ENCODE measurements around the gene NOD2. TPM values are rescaled to one million over a fixed set of nuclear protein-coding genes. Genes with fewer than 3 reads are reported as not detected.
A peak's percentile ranks its signal among the peaks of the same experiment; 100 is the strongest.

NOD2 gene
- total and polyA plus RNA-seq, 2 of the 13 experiments (the other 11 are each of a cell fraction or from before 2014, with no cell fraction given): 0.27 to 0.81 TPM

GRCh38 chr16:50741781-50742575 is 48.6 kb downstream of the NOD2 start, which contains the start of gene CYLD (continued):
- TF ChIP-seq ZNF563 (CRISPR knock-in tag; IDR thresholded peaks at IDR 0.05) (peak; percentile 42; the same call in 1 of the 2 replicates), ZFP91 (CRISPR knock-in tag; IDR thresholded peaks at IDR 0.05; ENCODE audit: borderline replicate concordance) (peak; percentile 42; the same call in 1 of the 2 replicates), ZNF577 (CRISPR knock-in tag; IDR thresholded peaks at IDR 0.05; ENCODE audit: borderline replicate concordance, low read depth) (no peak), TOPORS (CRISPR knock-in tag; IDR thresholded peaks at IDR 0.05) (no peak), TBX2 (CRISPR knock-in tag; IDR thresholded peaks at IDR 0.05; ENCODE audit: borderline replicate concordance) (peak; percentile 75; the same call in 1 of the 2 replicates), ZNF784 (CRISPR knock-in tag; IDR thresholded peaks at IDR 0.05; ENCODE audit: borderline replicate concordance) (no peak), ZNF44 (CRISPR knock-in tag; IDR thresholded peaks at IDR 0.05) (no peak), SRY (CRISPR knock-in tag; IDR thresholded peaks at IDR 0.05) (no peak), TRIM24 (CRISPR knock-in tag; IDR thresholded peaks at IDR 0.05) (no peak), RORA (CRISPR knock-in tag; IDR thresholded peaks at IDR 0.05) (no peak), PAWR (CRISPR knock-in tag; IDR thresholded peaks at IDR 0.05; ENCODE audit: borderline replicate concordance) (no peak), SKI (IDR thresholded peaks at IDR 0.05; ENCODE audit: partially characterized antibody) (peak; percentile 10), NFYB (CRISPR knock-in tag; IDR thresholded peaks at IDR 0.05) (peak; percentile 98), ZNF253 (CRISPR knock-in tag; IDR thresholded peaks at IDR 0.05; ENCODE audit: borderline replicate concordance) (no peak), TSC22D2 (CRISPR knock-in tag; IDR thresholded peaks at IDR 0.05; ENCODE audit: borderline replicate concordance) (peak; percentile 39; the same call in 1 of the 2 replicates), ZNF414 (CRISPR knock-in tag; IDR thresholded peaks at IDR 0.05) (peak; percentile 66; the same call in 1 of the 2 replicates), MTA1 (CRISPR knock-in tag; IDR thresholded peaks at IDR 0.05; ENCODE audit: borderline replicate concordance) (no peak), ZNF652 (CRISPR knock-in tag; IDR thresholded peaks at IDR 0.05; ENCODE audit: borderline replicate concordance, low read depth) (no peak), PLRG1 (conservative IDR thresholded peaks at IDR 0.05) (no peak), ZNF720 (CRISPR knock-in tag; IDR thresholded peaks at IDR 0.05) (no peak), ZNF781 (CRISPR knock-in tag; IDR thresholded peaks at IDR 0.05; ENCODE audit: borderline replicate concordance, not compliant biosample characterization) (no peak)
- TF ChIP-seq, protein P1, sequence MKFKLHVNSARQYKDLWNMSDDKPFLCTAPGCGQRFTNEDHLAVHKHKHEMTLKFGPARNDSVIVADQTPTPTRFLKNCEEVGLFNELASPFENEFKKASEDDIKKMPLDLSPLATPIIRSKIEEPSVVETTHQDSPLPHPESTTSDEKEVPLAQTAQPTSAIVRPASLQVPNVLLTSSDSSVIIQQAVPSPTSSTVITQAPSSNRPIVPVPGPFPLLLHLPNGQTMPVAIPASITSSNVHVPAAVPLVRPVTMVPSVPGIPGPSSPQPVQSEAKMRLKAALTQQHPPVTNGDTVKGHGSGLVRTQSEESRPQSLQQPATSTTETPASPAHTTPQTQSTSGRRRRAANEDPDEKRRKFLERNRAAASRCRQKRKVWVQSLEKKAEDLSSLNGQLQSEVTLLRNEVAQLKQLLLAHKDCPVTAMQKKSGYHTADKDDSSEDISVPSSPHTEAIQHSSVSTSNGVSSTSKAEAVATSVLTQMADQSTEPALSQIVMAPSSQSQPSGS (CRISPR knock-in tag; IDR thresholded peaks at IDR 0.05): no peak
- TF ChIP-seq, protein P2, sequence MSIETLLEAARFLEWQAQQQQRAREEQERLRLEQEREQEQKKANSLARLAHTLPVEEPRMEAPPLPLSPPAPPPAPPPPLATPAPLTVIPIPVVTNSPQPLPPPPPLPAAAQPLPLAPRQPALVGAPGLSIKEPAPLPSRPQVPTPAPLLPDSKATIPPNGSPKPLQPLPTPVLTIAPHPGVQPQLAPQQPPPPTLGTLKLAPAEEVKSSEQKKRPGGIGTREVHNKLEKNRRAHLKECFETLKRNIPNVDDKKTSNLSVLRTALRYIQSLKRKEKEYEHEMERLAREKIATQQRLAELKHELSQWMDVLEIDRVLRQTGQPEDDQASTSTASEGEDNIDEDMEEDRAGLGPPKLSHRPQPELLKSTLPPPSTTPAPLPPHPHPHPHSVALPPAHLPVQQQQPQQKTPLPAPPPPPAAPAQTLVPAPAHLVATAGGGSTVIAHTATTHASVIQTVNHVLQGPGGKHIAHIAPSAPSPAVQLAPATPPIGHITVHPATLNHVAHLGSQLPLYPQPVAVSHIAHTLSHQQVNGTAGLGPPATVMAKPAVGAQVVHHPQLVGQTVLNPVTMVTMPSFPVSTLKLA (IDR thresholded peaks at IDR 0.05): peak; percentile 68

Measured in HepG2 (cell line).